ENCODE data around the gene NPRL2.

NPRL2 gene

DNA sequence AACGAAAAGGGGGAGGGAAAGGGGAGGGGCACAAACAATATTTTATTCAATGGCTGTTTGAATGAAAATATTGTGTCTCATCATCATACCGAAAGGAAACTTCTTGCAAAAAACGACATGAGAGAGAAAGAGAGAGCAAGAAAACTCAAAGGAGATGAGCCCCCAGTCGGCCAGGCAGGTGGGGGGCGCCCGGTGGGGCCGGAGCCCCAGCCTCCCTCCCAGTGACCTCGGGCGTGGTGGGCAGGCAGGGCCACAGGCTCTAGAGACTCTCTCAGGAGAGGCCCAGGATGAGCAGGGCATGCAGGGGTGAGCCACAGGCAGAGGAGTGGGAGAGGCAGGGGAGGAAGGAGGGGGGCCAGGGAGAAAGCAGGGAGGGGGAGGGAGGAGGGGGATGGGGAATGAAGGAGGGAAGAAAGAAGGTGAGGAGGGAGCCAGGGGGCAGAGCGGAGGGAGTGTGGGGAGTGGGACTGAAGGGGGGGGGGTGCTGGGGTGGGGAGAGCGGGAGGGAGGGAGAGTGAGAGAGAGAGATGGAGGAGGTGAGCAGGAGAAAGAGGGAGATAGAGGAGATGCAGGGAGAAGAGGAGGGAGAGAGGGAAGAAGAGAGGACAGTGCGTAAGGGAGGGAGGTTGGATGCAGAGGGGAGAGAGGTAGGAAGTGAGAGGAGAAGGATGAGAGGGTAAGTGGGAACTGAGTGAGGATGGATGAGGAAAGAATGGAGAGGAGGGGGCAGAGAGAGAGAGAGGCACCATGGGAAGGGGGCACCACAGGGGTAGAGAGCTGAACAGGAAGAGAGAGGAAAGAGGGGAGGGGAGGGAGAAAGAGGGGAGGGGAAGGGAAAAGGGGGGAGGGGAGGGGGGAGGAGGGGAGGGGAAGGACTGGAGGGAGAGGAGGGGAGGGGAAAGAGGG is 22.8 kb upstream of the NPRL2 start:
- DNase-seq = no peak

DNA sequence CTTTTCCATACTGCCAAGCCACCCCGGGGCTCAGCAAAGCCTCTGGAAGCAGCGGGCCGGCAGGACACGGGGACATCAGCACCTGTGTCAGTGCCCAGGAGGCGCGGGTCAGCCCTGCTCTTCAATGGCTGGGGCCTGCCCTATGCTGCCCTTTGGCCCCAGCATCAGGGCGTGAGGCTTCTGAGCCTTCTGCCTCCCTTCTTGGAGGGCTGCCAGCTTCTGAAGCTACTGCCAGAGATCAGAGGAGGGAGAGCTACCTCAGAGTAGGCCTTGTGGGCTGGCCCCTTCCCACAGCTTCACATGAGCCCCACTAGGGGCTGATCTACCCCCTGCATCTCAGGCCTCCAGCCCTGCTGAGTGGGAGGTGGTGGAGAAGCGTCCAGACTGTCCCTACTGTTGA is 21.8 kb upstream of the NPRL2 start:
- no peak for DNase-seq

DNA sequence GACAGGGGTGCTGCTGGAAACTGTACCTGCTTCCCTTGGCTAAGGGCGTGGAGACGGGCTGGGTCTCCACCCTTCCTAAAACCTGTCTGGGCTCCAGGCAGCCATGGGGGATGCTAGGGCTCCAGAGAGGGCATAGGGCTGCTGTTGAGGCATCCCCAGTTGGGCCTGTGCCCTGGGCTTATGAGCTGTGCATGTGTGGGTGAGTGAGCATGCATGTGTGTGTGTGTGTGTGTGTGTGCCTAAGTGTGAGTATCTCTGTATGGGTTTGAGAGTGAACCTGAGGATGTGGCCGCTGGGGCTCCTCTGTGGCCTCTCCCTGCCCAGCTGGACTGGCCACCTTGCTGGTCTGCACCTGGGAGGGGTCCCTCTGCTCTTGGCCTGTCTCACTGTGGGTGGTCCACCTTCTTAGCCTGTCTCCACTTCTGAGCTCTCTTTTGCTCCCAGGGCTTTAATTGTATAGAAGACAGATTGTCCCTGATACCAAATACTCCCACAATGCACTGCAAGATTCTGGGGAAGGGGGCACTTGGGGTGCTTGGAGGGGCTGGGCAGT is 20.6 kb upstream of the NPRL2 start:
- DNase-seq = no peak

DNA sequence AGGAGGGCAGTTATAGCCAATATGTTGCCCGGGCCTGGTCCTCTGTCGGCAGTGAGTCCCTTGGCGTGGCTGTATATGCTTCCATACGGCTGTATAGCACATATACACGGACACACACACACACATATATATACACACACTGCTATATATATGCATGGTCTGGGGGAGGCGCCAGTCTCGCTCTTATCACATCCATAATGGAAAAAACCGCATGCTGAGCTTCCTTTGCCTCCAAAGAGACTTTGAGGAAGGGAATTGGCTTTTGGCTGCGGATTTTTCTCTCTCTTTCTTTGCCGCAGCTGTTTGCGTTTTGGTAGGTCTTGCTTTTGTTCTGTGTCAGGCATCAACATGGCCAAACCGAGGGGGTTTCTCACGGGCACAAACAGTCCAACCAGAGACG is 20.0 kb upstream of the NPRL2 start:
- DNase-seq = no peak

DNA sequence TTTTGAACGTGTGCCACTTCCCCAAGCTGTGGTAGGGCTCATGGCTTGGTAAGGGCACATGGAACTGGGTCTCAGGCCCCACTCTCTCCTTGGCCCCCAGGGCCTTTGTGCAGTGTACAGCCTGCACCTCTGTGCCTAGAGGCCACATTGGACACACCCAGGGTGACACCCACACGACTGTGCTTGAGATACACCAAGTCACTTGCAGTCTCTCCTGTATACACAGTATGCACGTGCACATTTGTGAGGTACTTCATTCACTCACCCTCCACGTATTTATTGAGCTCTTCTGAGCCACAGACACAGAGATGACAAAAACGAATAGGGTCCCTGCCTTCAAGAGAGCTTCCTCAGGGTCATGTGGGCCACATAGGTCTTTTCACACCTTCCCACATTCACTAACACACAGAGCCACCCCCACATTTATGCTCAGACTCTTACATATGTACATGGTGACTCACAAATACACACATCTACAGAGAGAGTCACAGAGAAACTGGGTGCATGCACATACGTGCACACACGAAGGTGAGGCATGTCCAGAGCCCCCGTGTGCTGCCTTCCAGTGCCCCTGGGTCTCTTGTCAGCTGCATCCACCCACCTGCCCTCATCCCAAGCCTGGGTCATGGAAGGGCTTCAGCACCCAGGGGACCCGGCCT is 18.6 kb upstream of the NPRL2 start:
- no peak for DNase-seq

DNA sequence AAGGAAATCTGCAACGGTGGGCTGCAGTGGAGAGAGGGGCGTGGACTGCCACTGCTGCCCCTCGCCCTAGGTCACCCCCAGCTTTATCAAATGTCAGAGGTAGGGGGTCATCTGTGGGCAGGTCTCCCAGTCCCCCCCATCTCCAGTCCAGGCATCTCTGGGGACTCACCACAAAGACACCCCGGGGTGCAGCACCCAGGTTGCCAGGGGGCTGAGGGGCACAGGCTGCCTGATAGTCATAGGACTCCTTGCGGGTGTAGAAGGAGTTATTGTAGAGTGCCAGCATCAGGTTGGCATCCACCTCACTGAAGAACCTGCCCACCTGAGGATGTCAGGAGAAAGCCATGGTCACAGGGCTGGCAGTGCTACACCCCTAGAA is 15.3 kb upstream of the NPRL2 start:
- no peak for DNase-seq

DNA sequence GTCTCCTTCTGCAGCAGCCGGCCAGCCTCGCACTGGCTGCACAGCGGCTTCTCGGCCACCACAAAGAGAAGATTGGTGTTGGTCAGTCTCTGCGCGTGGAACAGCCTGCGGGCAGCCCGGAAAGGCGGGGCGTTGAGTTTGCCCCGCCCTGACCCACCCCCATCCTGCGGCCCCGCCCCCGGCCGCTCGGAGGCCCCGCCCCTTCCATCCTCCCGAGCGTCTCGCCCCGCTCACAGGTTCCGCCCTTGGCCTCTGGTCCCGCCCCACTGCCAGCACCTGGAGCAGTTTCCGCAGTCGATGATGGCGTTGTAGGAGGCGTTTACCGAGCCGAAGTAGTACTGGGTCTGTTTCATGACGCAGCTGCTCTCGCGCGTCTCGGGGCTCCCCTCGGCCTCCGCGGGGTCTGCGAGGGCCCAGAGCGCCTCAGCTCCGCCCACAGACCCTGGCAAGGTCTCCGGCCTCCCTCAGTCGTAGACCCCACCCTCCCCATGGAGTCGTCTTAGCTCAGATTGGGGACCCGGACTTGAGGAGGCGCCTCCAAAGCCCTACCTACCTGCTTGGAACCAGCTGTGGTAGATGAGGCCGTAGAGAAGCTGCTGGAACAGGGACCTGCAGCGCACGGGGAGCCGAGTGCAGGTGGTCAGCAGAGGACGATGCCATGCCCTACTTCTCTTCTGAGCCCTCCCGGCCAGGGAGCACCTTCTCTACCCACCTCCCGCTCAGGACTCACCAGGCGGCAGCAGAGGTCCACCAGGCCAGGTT is 14.7 kb upstream of the NPRL2 start:
- peak; percentile 97 for DNase-seq

DNA sequence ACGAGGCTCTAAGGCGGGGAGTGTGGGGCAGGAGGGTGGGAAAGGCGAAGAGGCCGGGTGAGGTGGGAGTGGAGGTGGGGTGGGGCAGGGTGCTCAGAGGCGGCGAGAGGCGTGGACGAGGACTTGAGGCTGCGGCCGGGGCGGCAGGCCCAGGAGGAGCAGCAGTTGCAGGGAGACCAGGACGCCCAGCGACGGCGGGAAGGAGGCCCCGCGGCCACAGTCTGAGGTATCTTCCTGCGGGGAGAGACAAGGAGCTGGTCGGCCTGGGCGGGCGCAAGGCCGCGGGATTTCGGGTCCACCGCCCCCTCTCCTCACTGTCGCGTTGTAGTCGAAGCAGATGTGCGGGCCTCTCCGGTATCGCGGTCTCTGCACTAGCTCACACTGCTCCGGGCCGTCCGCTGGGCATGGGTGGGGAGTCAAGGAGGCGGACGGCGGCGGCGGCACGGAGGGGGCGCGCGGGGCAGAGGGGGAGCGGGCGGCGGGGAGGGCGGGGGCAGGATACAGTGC is 14.1 kb upstream of the NPRL2 start:
- no peak for DNase-seq

DNA sequence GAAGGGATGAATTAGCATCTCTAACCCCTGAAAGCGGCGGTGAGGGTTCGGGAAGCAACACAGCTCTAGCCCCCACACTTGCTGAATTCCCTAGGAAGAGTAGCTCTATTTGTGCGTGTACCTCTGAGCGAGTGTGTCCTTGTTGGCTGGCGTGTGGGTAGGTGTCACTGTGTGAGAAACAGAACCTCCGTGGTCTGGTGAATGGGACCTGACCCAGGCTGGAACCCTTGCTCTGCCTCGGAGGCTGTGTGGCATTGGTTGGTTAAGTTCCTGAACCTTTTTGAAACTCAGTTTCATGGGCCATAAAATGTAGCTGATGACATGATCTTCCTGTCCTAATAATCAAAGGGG is 9.2 kb upstream of the NPRL2 start:
- no peak for DNase-seq

DNA sequence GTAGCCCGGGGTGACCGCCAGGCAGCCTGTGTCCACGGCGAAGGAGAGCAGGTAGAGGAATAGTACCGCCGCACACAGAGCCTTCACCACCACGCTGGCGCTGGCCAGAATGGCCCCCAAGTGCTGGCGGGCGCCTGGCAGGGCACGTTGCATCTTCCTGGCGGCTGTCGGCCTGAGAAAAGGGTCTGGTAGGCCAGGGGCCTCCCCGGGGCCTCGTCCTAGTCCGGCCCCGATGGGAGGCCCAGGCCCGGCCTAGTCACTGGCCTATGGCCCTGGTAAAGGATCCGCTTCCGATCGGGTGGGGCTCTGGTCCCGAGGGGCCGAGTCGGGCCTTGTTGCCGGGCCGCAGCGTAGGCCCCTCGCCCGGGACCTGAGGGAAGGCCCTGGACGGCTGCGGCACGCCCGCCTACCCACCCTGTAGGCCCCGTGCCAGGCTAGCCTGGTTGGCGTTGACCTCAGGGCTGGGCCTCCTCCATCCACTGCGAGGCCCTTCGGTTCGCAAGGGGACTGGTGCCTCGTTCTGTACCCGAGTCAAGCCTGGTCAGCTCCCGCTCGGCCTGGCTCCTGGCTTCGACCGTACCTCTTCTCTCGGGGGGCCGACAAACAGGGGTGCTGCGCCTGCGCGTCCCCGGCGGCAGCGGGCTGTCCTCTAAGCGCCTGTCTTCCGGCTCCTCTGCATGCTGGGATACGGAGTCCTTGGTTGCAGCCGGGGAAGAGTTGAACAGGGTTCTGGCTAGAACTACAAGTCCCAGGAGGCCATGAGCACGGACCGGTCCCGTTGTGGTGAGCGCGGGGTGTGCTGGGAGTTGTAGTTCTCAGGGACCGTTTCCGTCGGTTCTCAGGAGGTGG is 8.6 kb upstream of the NPRL2 start, which contains the start of gene TMEM115:
Gene TMEM115 (minus strand): TSS at position 611 of the 849 bp plus-strand sequence. CDS start 458 bp downstream, at position 153.
- DNase-seq = peak; percentile 97

DNA sequence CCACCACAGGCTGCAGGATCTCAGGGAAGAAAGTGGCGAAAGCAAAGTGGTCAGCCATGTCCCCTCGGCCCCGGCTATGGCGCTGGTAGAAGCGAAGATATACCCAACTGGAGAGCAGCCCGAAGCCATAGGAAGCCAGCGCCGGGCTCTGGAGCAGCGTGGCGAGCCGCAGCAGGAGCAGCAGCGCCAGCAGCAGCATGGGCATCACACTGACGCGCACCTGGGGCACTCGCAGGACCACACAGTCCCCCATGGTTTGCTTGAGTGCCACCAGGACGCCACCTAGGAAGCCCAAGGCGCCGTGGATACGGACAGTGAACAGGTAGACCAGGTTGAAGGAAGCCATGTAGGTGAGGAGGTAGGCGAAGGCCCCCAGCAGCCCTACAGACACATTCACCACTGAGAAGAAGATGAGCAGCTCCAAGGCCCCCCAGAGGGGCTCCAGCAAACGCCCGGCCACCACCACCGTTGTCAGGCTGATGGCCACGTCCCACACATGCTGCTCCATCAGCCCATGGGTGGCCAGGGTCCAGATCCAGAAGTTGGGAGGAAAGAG is 7.9 kb upstream of the NPRL2 start:
- no peak for DNase-seq

DNA sequence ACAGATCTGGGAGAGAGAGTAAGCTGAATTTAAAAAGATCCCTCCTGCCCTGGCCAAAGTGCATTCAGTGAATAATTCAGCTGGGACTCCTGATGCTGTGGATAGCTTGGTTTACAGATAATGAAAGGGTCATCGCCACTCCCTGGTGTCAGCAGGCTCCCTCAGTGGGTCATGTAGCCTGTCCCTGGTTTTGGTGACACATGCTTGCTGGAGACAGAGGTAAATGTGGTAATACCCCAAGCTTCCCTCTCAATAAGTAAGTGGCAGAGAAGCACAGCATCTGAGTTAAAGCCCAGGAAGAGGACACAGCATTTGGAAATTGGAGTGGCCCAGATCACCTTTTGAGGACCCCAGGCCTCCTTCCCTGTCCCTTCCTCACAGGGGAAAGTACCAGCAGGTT is 6.9 kb upstream of the NPRL2 start:
- DNase-seq = no peak

DNA sequence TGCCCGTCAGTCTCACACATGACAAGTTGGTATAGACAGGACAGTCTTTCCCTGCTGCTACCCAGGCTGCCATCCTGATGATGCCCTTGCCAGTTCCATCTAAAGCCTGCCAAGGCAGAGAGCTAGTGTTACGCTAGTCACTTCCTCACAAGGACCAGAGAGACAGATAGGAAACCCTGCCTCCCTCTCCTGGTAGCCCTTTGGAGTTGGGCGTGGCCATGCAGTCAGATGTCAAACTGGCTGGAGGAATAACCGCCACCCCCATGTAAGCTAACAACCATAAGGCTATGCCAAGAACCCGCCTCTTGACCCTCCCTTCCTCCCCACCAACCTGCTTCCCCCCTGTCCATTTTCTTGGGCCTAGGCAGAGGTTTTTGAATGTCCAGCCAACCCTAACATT is 6.0 kb upstream of the NPRL2 start:
- no peak for DNase-seq

DNA sequence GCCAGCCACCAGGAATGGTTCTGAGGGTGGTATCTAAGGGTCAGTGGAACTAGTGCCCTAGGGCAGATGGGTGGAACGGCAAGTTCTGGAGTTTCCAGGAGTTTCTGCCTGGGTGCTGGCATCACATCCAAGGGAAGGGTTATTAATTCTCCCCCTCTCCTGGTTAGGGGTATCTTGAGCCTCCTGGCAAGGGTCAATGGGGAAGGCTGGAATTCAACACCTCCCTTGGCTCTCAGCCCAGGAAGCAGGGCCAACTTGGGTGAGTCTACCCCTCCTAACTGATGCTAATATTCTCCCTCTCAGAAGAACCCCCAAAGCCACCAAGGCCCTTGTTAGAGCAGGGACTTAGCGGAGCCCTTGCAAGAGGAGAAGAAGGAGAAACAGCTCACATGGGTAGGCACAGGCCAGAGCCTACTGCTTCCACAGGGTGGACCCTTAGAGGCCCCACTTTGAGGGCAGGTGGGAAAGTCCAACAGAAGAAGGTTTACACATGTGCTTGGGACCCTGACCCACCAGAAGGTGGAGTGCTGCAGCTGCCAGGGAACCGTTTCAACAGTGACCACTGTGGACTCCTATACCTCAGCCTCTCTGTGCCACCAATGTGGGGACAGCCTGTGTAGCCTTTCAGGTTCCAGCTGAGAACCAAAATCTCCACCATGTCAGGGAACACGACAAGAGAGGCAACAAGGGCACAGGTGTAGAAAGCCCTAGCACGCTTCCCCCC is 5.4 kb upstream of the NPRL2 start:
- no peak for DNase-seq

DNA sequence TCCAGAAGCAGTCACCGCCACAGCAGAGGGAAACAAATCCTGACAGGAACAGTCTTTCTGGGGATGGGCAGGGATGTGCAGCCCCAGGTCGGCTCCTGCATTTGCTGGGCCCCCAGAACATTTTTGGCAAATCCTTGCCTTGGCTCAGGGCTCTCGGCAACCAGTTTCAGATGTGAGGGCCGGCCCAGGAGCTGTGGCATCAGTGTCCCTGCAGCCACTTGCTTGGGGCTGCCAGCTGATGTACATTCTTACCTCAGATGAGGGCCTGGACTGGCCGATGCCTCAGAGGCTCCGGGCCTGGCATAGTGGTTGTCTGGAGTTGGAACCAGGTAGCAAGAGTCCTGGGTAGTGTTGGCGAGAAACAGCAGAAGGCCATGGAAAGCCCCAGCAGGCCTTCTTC is 4.3 kb upstream of the NPRL2 start:
- DNase-seq = no peak

DNA sequence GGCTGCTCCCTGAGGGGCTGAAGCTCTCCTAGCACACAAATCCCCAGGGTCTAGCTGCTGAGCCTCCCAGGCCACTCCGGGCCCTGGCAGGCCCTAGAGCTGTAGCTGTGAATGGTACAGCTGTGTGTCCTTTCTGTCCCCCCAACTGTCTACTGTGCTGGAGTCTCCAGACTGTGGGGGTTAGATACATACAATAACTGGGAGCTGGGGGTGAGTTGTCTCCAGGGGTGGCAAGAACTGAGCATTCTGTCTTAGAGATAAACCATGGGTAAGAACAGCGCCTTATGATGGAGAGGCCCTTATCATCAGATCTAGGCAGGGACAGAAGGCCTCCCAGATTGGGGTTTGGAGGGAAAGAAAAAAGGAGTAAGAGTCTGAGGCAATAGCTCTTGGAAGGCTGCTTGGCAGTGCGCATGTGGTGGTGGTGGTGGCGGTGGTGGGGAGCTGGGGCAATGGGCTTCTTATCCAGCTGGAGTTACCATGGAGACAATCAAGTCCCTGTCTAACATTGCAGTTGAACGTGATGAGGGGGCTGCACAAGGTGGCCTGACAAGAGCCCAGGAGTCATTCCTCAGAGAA is 3.7 kb upstream of the NPRL2 start:
- DNase-seq = no peak

DNA sequence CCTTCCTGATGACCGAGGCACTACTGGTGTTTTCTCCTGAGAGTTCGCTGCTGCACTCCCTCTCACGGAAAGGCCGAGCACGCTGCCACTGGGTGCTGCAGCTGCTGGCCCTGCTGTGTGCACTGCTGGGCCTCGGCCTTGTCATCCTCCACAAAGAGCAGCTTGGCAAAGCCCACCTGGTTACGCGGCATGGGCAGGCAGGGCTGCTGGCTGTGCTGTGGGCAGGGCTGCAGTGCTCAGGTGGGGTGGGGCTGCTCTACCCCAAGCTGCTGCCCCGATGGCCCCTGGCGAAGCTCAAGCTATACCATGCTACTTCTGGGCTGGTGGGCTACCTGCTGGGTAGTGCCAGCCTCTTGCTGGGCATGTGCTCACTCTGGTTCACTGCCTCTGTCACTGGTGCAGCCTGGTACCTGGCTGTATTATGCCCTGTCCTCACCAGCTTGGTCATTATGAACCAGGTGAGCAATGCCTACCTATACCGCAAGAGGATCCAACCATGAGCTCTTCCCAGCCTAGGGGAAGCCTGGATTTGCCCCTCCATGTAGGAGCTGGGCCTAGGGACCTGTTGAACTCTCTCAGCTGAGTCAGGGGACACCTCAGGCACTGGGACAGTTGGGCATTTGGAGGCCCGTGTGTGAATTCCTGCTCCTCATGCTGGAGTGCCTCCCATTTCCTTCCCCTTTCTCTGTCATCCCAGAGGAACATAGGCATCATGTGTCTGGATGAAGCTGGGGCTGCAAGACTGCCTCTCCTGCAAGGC is 2.9 kb upstream of the NPRL2 start:
- no peak for DNase-seq

DNA sequence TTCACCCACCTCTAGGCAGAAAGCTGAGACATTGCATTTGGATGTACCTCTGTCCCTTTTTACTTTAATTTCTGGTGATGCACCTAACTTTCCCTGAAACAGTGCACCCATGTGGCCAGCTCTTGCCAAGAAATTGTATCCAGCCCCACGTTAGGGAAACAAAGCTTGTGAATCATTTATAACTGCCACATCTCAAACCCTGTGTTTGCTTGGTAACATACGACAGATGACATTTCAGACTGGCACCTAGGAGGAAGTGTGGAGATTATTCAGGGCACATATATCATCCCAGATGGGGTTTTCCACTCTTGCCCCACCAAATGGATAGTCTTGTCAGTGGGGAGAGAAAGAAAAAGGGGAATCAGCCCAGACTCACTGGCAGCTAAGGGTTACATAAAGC is 2.2 kb upstream of the NPRL2 start:
- DNase-seq = no peak

DNA sequence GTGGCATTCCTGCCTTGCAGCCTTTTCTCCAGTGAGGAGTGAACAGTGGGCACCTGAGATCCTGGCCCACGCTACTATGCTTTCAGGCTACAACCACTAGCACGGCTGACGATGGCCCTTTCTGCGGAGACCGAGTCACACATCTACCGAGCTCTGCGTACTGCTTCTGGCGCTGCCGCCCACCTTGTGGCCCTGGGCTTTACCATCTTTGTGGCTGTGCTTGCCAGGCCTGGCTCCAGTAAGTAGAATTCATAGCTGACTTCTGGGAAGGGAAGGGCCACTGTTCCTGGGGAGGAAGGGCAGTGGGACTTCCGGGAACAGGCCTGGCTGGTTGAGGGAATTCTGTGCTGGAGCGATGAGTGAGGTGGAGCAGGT is 735 bp upstream of the NPRL2 start:
- no peak for DNase-seq

DNA sequence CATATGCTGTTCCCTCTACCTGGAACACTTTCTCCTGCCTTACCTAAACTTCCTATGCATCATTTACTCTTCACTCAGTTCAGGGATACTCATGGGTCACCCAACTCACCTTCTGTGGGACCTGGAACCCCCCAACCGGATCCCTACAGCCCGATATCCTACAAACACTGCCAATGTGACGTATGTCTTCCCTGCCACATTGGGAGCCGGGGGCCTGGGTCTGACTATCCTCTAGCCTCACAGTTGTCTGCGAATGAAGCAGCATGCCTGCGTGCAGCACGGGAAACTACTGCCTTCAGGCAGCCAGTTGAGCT is 405 bp downstream of the NPRL2 start:
- no peak for DNase-seq
